Measurements from ENCODE around the gene PDE6B.

GRCh38 chr4:683982-684622 lies 58.7 kb downstream of the PDE6B start:
- TF ChIP-seq, protein P1, sequence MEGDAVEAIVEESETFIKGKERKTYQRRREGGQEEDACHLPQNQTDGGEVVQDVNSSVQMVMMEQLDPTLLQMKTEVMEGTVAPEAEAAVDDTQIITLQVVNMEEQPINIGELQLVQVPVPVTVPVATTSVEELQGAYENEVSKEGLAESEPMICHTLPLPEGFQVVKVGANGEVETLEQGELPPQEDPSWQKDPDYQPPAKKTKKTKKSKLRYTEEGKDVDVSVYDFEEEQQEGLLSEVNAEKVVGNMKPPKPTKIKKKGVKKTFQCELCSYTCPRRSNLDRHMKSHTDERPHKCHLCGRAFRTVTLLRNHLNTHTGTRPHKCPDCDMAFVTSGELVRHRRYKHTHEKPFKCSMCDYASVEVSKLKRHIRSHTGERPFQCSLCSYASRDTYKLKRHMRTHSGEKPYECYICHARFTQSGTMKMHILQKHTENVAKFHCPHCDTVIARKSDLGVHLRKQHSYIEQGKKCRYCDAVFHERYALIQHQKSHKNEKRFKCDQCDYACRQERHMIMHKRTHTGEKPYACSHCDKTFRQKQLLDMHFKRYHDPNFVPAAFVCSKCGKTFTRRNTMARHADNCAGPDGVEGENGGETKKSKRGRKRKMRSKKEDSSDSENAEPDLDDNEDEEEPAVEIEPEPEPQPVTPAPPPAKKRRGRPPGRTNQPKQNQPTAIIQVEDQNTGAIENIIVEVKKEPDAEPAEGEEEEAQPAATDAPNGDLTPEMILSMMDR (conservative IDR thresholded peaks at IDR 0.05; ENCODE audit: low read depth, low read length): peak; percentile 67
- no peak for TF ChIP-seq EZH2 (IDR thresholded peaks at IDR 0.05; ENCODE audit: low read length, unreplicated experiment)

Data from PC-3 (cell line).